Liver (tissue), 9 donors: ENCODE measurements around the gene PCBD1. TPM values are rescaled to one million over a fixed set of nuclear protein-coding genes. Genes with fewer than 3 reads are reported as not detected.

Source experiments
- DNase-seq: peaks from one replicate; pipeline ENCODE4 v3.0.0-alpha.2; 2017; ENCODE audit warnings: low spot score
- H3K27ac ChIP-seq, 2 donors: one replicate each; pipeline ENCODE4 v1.7.0; 2013; ENCODE audit warnings: inconsistent platforms in 2 of 2, low read length in 2 of 2, control low read depth in 1 of 2, low read depth in 1 of 2, mild to moderate bottlenecking in 1 of 2
- H3K27me3 ChIP-seq, 4 donors: one replicate each; pipeline versions ENCODE4 v1.6.1 to v1.7.0; 2013; ENCODE audit warnings: low read length in 3 of 4, inconsistent platforms in 1 of 4, mild to moderate bottlenecking in 1 of 4, moderate library complexity in 1 of 4; ENCODE audit not compliant: control insufficient read depth in 4 of 4, insufficient read depth in 4 of 4
- H3K36me3 ChIP-seq, 4 donors: one replicate each; pipeline versions ENCODE4 v1.6.1 to v1.7.0; 2013; ENCODE audit warnings: low read length in 3 of 4, mild to moderate bottlenecking in 3 of 4, low read depth in 1 of 4, moderate library complexity in 1 of 4; ENCODE audit not compliant: control insufficient read depth in 4 of 4, insufficient read depth in 3 of 4
- H3K4me1 ChIP-seq, 4 donors: one replicate each; pipeline versions ENCODE4 v1.6.1 to v1.7.0; 2013; ENCODE audit warnings: low read length in 3 of 4, mild to moderate bottlenecking in 3 of 4, moderate library complexity in 1 of 4; ENCODE audit not compliant: control insufficient read depth in 4 of 4, insufficient read depth in 4 of 4
- H3K4me3 ChIP-seq, 3 donors: one replicate each; pipeline versions ENCODE4 v1.6.1 to v1.7.0; 2013; ENCODE audit warnings: low read length in 3 of 3, control low read depth in 1 of 3, low read depth in 1 of 3, mild to moderate bottlenecking in 1 of 3
- H3K9ac ChIP-seq, 2 donors: one replicate each; pipeline ENCODE4 v1.7.0; 2013; ENCODE audit warnings: low read length in 2 of 2, mild to moderate bottlenecking in 2 of 2, moderate library complexity in 2 of 2, control low read depth in 1 of 2, low read depth in 1 of 2
- H3K9me3 ChIP-seq, 4 donors: one replicate each; pipeline versions ENCODE4 v1.6.1 to v1.7.0; 2013; ENCODE audit warnings: low read length in 3 of 4; ENCODE audit not compliant: control insufficient read depth in 4 of 4
- EGR1 ChIP-seq, 2 donors: IDR thresholded peaks; 2 replicates each; pipeline ENCODE4 v1.6.1; 2016 to 2018; ENCODE audit warnings: antibody characterized with exemption in 2 of 2, low read depth in 2 of 2
- FOXA1 ChIP-seq: IDR thresholded peaks from 2 replicates; pipeline ENCODE4 v1.6.1; 2016; ENCODE audit warnings: antibody characterized with exemption
- GABPA ChIP-seq, 2 donors: IDR thresholded peaks in 1 of 2; conservative IDR thresholded peaks in 1 of 2; 2 replicates each; pipeline ENCODE4 v1.6.1; 2016; ENCODE audit warnings: antibody characterized with exemption in 2 of 2, mild to moderate bottlenecking in 1 of 2, moderate library complexity in 1 of 2
- HNF4A ChIP-seq, 2 donors: conservative IDR thresholded peaks; 2 replicates each; pipeline ENCODE4 v1.6.1; 2016; ENCODE audit warnings: antibody characterized with exemption in 2 of 2, mild to moderate bottlenecking in 2 of 2
- HNF4G ChIP-seq: IDR thresholded peaks from 2 replicates; pipeline ENCODE4 v1.6.1; 2016; ENCODE audit warnings: antibody characterized with exemption
- JUND ChIP-seq, 2 donors: IDR thresholded peaks; 2 replicates each; pipeline ENCODE4 v1.6.1; 2016; ENCODE audit warnings: antibody characterized with exemption in 2 of 2
- NR2F2 ChIP-seq: IDR thresholded peaks from 2 replicates; pipeline ENCODE4 v1.6.1; 2016; ENCODE audit warnings: antibody characterized with exemption
- RXRA ChIP-seq, 2 donors: IDR thresholded peaks; 2 replicates each; pipeline ENCODE4 v1.6.1; 2017 to 2018; ENCODE audit warnings: antibody characterized with exemption in 2 of 2, mild to moderate bottlenecking in 1 of 2
- SP1 ChIP-seq: IDR thresholded peaks from 2 replicates; pipeline ENCODE4 v1.6.1; 2018; ENCODE audit warnings: antibody characterized with exemption, mild to moderate bottlenecking
- TAF1 ChIP-seq: conservative IDR thresholded peaks from 2 replicates; pipeline ENCODE4 v1.6.1; 2016; ENCODE audit warnings: antibody characterized with exemption, mild to moderate bottlenecking
- YY1 ChIP-seq: IDR thresholded peaks from 2 replicates; pipeline ENCODE4 v1.6.1; 2016; ENCODE audit warnings: antibody characterized with exemption, mild to moderate bottlenecking
- WGBS: extraction: QIAGEN DNeasy Blood & Tissue Kit; methylation state at CpG from one replicate; pipeline ENCODE4 v1.1.7; 2013; 5-methylcytosine and 5-hydroxymethylcytosine counted together
- polyA plus RNA-seq, 2 donors: library from polyadenylated mRNA; stranded (reverse) in 1 of 2; unstranded in 1 of 2; fragments of 200-250 nt in 1 of 2; fragments of >200 nt in 1 of 2; fragmentation: Nextera tagmentation in 1 of 2; extraction: Ambion mirVana in 1 of 2; gene quantifications; one replicate each; pipeline versions ENCODE4 v1.2.1 to v1.2.3, GENCODE V29; 2013 to 2015
- total RNA-seq, 2 donors: library from RNA; depleted of rRNA; stranded (reverse); fragments of >200 nt; gene quantifications; one replicate each; pipeline ENCODE4 v1.2.3, GENCODE V29; 2014
- TF ChIP-seq, protein P1 (sequence below): fragments of 150-350 bp; IDR thresholded peaks from 2 replicates; pipeline ENCODE4 v1.5.1; 2017; ENCODE audit warnings: improper control_type of control experiment, low read depth, low read length; ENCODE audit not compliant: missing input control
- TF ChIP-seq, protein P2 (sequence below): IDR thresholded peaks from 2 replicates; pipeline ENCODE4 v1.6.1; 2016; ENCODE audit warnings: antibody characterized with exemption
- TF ChIP-seq, protein P3 (sequence below): IDR thresholded peaks from 2 replicates; pipeline ENCODE4 v1.6.1; 2016; ENCODE audit warnings: antibody characterized with exemption
- TF ChIP-seq, protein P4 (sequence below): IDR thresholded peaks from 2 replicates; pipeline ENCODE4 v1.6.1; 2016; ENCODE audit warnings: antibody characterized with exemption
- donor health status: healthy.
- donor health status: healthy.
- donor health status: healthy.
- donor health status: healthy.
- donor health status: healthy.

The PCBD1 gene
- total and polyA plus RNA-seq, 4 donors, result 72.0 to 458 (median 171) TPM

DNA sequence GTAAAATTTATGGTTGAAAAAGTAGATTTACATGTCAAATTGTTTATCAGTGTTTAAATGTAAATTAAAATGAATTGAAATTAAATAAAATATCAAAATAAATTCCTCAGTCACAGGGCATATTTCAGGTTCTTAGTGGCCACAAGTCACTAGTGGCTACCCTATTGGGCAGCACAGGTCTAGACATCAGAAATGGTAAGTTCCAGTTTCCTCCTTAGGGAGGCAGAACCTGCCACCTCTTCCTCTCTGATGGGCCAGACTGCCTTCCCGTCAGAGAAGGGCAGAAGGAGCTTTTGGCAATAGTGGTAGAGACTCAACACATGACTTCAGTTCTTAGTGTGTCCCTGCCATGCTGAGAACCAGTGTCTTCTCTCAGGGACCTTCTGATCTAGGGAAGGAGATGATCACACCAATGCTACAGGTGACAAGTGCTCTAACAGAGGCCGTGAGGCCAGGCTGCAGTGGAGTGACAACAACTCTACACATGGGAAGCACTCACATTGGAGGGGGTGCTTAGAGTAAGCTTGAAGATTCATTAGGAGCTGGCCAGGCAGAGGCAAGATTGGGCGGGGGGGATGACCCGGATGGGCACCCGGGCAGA is 14.4 kb upstream of the PCBD1 start (continued):
- TF ChIP-seq, protein P1, sequence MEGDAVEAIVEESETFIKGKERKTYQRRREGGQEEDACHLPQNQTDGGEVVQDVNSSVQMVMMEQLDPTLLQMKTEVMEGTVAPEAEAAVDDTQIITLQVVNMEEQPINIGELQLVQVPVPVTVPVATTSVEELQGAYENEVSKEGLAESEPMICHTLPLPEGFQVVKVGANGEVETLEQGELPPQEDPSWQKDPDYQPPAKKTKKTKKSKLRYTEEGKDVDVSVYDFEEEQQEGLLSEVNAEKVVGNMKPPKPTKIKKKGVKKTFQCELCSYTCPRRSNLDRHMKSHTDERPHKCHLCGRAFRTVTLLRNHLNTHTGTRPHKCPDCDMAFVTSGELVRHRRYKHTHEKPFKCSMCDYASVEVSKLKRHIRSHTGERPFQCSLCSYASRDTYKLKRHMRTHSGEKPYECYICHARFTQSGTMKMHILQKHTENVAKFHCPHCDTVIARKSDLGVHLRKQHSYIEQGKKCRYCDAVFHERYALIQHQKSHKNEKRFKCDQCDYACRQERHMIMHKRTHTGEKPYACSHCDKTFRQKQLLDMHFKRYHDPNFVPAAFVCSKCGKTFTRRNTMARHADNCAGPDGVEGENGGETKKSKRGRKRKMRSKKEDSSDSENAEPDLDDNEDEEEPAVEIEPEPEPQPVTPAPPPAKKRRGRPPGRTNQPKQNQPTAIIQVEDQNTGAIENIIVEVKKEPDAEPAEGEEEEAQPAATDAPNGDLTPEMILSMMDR, result no peak
- TF ChIP-seq HNF4A (conservative IDR thresholded peaks at IDR 0.05) (no peak), HNF4G (no peak), TAF1 (no peak), GABPA (IDR thresholded peaks at IDR 0.05 in 1 of 2, conservative IDR thresholded peaks at IDR 0.05 in 1 of 2) (no peak)
- TF ChIP-seq, protein P2, sequence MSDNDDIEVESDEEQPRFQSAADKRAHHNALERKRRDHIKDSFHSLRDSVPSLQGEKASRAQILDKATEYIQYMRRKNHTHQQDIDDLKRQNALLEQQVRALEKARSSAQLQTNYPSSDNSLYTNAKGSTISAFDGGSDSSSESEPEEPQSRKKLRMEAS, result no peak

DNA sequence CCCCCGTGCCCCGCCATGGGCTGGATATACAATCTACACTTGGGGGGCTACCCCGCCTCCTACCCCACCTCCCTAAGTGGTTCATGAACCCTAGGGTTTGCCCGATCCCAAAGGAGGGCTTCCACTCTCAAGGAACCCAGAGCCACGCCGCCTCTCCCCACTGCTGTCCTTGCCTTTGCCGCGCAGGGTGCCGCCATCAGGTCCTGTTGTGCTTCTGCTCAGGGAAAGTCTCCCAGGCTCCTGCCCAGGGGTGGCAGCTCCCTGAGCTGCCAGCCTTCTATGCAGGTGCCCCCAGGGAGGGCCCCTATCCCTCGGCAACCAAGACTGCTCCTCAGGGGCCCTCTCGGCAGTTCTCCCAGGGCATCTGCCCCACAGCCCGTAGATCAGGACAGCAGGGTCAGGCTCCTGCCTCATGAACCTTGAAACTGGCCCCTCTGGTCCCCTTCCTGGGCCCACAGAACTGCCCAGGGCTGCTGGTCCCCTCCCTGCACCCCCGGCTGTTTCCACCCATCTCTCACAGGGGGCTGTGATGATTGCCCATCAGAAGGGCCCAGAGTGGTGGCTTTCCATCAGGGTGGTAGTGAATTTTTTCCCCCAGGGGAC is 13.0 kb upstream of the PCBD1 start:
- 93% methylated on average over 13 of the region's 13 CpGs for WGBS

More for the DNA sequence above, 13.0 kb upstream of the PCBD1 start:
- Histone ChIP-seq H3K27ac (no peak overlapping the region), H3K27me3 (no peaks in the 10 kb centered on the region), H3K9me3 (no peaks in the 10 kb centered on the region), H3K36me3 (no peaks in the 10 kb centered on the region), H3K4me1 (peaks cover 0 to 3% (median 0%) of the 10 kb centered on the region in 4 donors), H3K4me3 (no peak overlapping the region), H3K9ac (no peak overlapping the region)
- DNase-seq, result no peak
- TF ChIP-seq, protein P3, sequence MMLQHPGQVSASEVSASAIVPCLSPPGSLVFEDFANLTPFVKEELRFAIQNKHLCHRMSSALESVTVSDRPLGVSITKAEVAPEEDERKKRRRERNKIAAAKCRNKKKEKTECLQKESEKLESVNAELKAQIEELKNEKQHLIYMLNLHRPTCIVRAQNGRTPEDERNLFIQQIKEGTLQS, result no peak
- TF ChIP-seq HNF4A (conservative IDR thresholded peaks at IDR 0.05) (no peak), SP1 (no peak), JUND (IDR thresholded peaks at IDR 0.05) (no peak), FOXA1 (no peak), TAF1 (no peak), EGR1 (IDR thresholded peaks at IDR 0.05; ENCODE audit: low read depth in 2 of 2) (no peak), NR2F2 (no peak), RXRA (IDR thresholded peaks at IDR 0.05) (no peak), HNF4G (no peak), YY1 (no peak)
- TF ChIP-seq, protein P4, sequence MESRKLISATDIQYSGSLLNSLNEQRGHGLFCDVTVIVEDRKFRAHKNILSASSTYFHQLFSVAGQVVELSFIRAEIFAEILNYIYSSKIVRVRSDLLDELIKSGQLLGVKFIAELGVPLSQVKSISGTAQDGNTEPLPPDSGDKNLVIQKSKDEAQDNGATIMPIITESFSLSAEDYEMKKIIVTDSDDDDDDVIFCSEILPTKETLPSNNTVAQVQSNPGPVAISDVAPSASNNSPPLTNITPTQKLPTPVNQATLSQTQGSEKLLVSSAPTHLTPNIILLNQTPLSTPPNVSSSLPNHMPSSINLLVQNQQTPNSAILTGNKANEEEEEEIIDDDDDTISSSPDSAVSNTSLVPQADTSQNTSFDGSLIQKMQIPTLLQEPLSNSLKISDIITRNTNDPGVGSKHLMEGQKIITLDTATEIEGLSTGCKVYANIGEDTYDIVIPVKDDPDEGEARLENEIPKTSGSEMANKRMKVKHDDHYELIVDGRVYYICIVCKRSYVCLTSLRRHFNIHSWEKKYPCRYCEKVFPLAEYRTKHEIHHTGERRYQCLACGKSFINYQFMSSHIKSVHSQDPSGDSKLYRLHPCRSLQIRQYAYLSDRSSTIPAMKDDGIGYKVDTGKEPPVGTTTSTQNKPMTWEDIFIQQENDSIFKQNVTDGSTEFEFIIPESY, result no peak
- TF ChIP-seq, protein P1, result no peak
